Measurements from ENCODE around the gene B4GALNT1. TPM values are rescaled to one million over a fixed set of nuclear protein-coding genes. Genes with fewer than 3 reads are reported as not detected.

The B4GALNT1 gene
- total and polyA plus RNA-seq, 2 donors (not counting 1 experiment from before 2014, with no cell fraction given): 1.3 to 2.3 TPM

GRCh38 chr12:57624441-57625220, 8.4 kb downstream of the B4GALNT1 start:
- H3K9ac ChIP-seq (ENCODE audit: insufficient read depth, low read length): no peak overlapping the region
- no peak overlapping the region for H2AFZ ChIP-seq (ENCODE audit: low read length)
- H3K4me2 ChIP-seq (ENCODE audit: extremely low read depth, insufficient read depth, low read length): no peak overlapping the region
- H3K9me3 ChIP-seq (ENCODE audit: control insufficient read depth, insufficient read depth, low read depth, low read length): no peaks in the 10 kb centered on the region
- H3K36me3 ChIP-seq (ENCODE audit: control insufficient read depth, insufficient read depth, low read length): no peaks in the 10 kb centered on the region
- peaks cover 5% of the 10 kb centered on the region for H3K4me1 ChIP-seq (ENCODE audit: control insufficient read depth, extremely low read depth, insufficient read depth, low read length)
- TF ChIP-seq CTCF (conservative IDR thresholded peaks at IDR 0.05 in 1 of 2, IDR thresholded peaks at IDR 0.05 in 1 of 2; ENCODE audit: low read depth in 1 of 2, low read length in 2 of 2) (no peak), EZH2 (IDR thresholded peaks at IDR 0.05; ENCODE audit: low read length, missing control alignments) (no peak)
- no peak overlapping the region for H3K27ac ChIP-seq (ENCODE audit: insufficient read depth, low read length)
- no peak overlapping the region for H3K4me3 ChIP-seq (replicated peaks in 1 of 4; ENCODE audit: control extremely low read depth in 1 of 4, insufficient read depth in 1 of 4, low read depth in 3 of 4, low read length in 4 of 4)
- H3K27me3 ChIP-seq (ENCODE audit: control insufficient read depth, insufficient read depth, low read length): peaks cover 40% of the 10 kb centered on the region
- no peaks in the 10 kb centered on the region for H4K20me1 ChIP-seq (ENCODE audit: control insufficient read depth, extremely low read depth, insufficient read depth, low read length)
- DNase-seq (ENCODE audit: low read depth in 2 of 2): no peak
- H3K79me2 ChIP-seq (ENCODE audit: control insufficient read depth, insufficient read depth, low read length): no peaks in the 10 kb centered on the region

DNA sequence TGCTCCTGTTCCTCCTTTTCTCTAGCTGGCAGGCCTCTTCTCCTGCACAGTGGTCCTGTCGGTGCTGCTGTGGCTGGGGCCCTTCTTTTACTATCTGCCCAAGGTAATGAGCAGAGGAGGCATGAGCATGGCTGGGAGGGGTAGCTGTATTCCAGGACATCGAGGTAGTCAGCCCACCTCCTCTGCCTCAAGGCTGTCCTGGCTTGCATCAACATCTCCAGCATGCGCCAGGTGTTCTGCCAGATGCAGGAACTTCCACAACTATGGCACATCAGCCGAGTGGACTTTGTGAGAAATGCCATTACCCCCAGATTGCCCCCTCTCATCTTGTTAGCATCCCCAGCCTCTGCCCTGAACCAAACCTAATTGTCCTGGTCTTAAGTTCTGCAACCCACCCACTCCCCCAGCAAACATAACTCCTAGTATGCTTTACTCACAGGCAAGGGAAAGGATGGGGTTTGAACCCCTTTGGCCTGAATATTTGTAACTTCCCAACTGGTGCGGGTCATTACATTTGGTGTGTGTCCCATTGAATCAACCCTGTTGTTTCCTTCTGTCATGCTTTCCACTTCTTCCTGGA, 9.1 kb downstream of the B4GALNT1 start:
- Histone ChIP-seq H3K4me3 (replicated peaks in 1 of 4; ENCODE audit: control extremely low read depth in 1 of 4, insufficient read depth in 1 of 4, low read depth in 3 of 4, low read length in 4 of 4) (no peak overlapping the region), H3K4me1 (ENCODE audit: control insufficient read depth, extremely low read depth, insufficient read depth, low read length) (peaks cover 5% of the 10 kb centered on the region), H3K27me3 (ENCODE audit: control insufficient read depth, insufficient read depth, low read length) (peaks cover 40% of the 10 kb centered on the region), H3K4me2 (ENCODE audit: extremely low read depth, insufficient read depth, low read length) (no peak overlapping the region), H2AFZ (ENCODE audit: low read length) (no peak overlapping the region), H3K9ac (ENCODE audit: insufficient read depth, low read length) (no peak overlapping the region), H3K9me3 (ENCODE audit: control insufficient read depth, insufficient read depth, low read depth, low read length) (no peaks in the 10 kb centered on the region), H3K79me2 (ENCODE audit: control insufficient read depth, insufficient read depth, low read length) (no peaks in the 10 kb centered on the region), H3K27ac (ENCODE audit: insufficient read depth, low read length) (no peak overlapping the region), H3K36me3 (ENCODE audit: control insufficient read depth, insufficient read depth, low read length) (no peaks in the 10 kb centered on the region), H4K20me1 (ENCODE audit: control insufficient read depth, extremely low read depth, insufficient read depth, low read length) (no peaks in the 10 kb centered on the region)
- DNase-seq (ENCODE audit: low read depth in 2 of 2): no peak
- TF ChIP-seq CTCF (conservative IDR thresholded peaks at IDR 0.05 in 1 of 2, IDR thresholded peaks at IDR 0.05 in 1 of 2; ENCODE audit: low read depth in 1 of 2, low read length in 2 of 2) (no peak), EZH2 (IDR thresholded peaks at IDR 0.05; ENCODE audit: low read length, missing control alignments) (no peak)

DNA sequence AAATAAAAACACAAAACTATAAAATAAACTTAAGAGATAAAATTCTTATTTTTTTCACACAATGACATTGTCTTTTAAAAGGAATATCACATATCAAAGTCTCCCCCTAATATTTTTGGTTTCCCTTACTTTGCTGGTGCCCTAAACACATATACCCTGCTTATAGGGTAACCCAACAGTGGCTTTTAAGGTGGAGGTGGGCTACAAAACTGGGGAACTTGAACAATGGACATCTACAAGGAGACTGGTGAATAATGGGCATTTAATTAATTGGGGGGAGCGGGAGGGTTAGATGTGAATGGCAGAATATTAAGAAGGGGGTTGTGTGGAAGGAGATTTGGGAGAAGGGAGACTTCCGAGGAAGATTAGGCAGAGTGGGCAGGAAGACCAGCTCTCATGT, 9.6 kb downstream of the B4GALNT1 start:
- Histone ChIP-seq H3K4me3 (replicated peaks in 1 of 4; ENCODE audit: control extremely low read depth in 1 of 4, insufficient read depth in 1 of 4, low read depth in 3 of 4, low read length in 4 of 4) (no peak overlapping the region), H3K27me3 (ENCODE audit: control insufficient read depth, insufficient read depth, low read length) (peaks cover 40% of the 10 kb centered on the region), H3K27ac (ENCODE audit: insufficient read depth, low read length) (no peak overlapping the region), H3K9ac (ENCODE audit: insufficient read depth, low read length) (no peak overlapping the region), H2AFZ (ENCODE audit: low read length) (no peak overlapping the region), H3K36me3 (ENCODE audit: control insufficient read depth, insufficient read depth, low read length) (no peaks in the 10 kb centered on the region), H3K4me1 (ENCODE audit: control insufficient read depth, extremely low read depth, insufficient read depth, low read length) (peaks cover 5% of the 10 kb centered on the region), H3K9me3 (ENCODE audit: control insufficient read depth, insufficient read depth, low read depth, low read length) (no peaks in the 10 kb centered on the region), H3K4me2 (ENCODE audit: extremely low read depth, insufficient read depth, low read length) (no peak overlapping the region), H3K79me2 (ENCODE audit: control insufficient read depth, insufficient read depth, low read length) (no peaks in the 10 kb centered on the region), H4K20me1 (ENCODE audit: control insufficient read depth, extremely low read depth, insufficient read depth, low read length) (no peaks in the 10 kb centered on the region)
- DNase-seq (ENCODE audit: low read depth in 2 of 2): no peak
- TF ChIP-seq EZH2 (IDR thresholded peaks at IDR 0.05; ENCODE audit: low read length, missing control alignments): no peak
- no peak for TF ChIP-seq CTCF (conservative IDR thresholded peaks at IDR 0.05 in 1 of 2, IDR thresholded peaks at IDR 0.05 in 1 of 2; ENCODE audit: low read depth in 1 of 2, low read length in 2 of 2)

All from fibroblast of lung (primary cell).